Liver (tissue), 9 donors: ENCODE results near the gene EXOC7. TPM values are rescaled to one million over a fixed set of nuclear protein-coding genes. Genes with fewer than 3 reads are reported as not detected.

ENCODE experiments used
- DNase-seq: peaks from one replicate; pipeline ENCODE4 v3.0.0-alpha.2; 2017; ENCODE audit warnings: low spot score
- H3K27ac ChIP-seq, 2 donors: one replicate each; pipeline ENCODE4 v1.7.0; 2013; ENCODE audit warnings: inconsistent platforms in 2 of 2, low read length in 2 of 2, control low read depth in 1 of 2, low read depth in 1 of 2, mild to moderate bottlenecking in 1 of 2
- H3K27me3 ChIP-seq, 4 donors: one replicate each; pipeline versions ENCODE4 v1.6.1 to v1.7.0; 2013; ENCODE audit warnings: low read length in 3 of 4, inconsistent platforms in 1 of 4, mild to moderate bottlenecking in 1 of 4, moderate library complexity in 1 of 4; ENCODE audit not compliant: control insufficient read depth in 4 of 4, insufficient read depth in 4 of 4
- H3K36me3 ChIP-seq, 4 donors: one replicate each; pipeline versions ENCODE4 v1.6.1 to v1.7.0; 2013; ENCODE audit warnings: low read length in 3 of 4, mild to moderate bottlenecking in 3 of 4, low read depth in 1 of 4, moderate library complexity in 1 of 4; ENCODE audit not compliant: control insufficient read depth in 4 of 4, insufficient read depth in 3 of 4
- H3K4me1 ChIP-seq, 4 donors: one replicate each; pipeline versions ENCODE4 v1.6.1 to v1.7.0; 2013; ENCODE audit warnings: low read length in 3 of 4, mild to moderate bottlenecking in 3 of 4, moderate library complexity in 1 of 4; ENCODE audit not compliant: control insufficient read depth in 4 of 4, insufficient read depth in 4 of 4
- H3K4me3 ChIP-seq, 3 donors: one replicate each; pipeline versions ENCODE4 v1.6.1 to v1.7.0; 2013; ENCODE audit warnings: low read length in 3 of 3, control low read depth in 1 of 3, low read depth in 1 of 3, mild to moderate bottlenecking in 1 of 3
- H3K9ac ChIP-seq, 2 donors: one replicate each; pipeline ENCODE4 v1.7.0; 2013; ENCODE audit warnings: low read length in 2 of 2, mild to moderate bottlenecking in 2 of 2, moderate library complexity in 2 of 2, control low read depth in 1 of 2, low read depth in 1 of 2
- H3K9me3 ChIP-seq, 4 donors: one replicate each; pipeline versions ENCODE4 v1.6.1 to v1.7.0; 2013; ENCODE audit warnings: low read length in 3 of 4; ENCODE audit not compliant: control insufficient read depth in 4 of 4
- EGR1 ChIP-seq, 2 donors: IDR thresholded peaks; 2 replicates each; pipeline ENCODE4 v1.6.1; 2016 to 2018; ENCODE audit warnings: antibody characterized with exemption in 2 of 2, low read depth in 2 of 2
- FOXA1 ChIP-seq: IDR thresholded peaks from 2 replicates; pipeline ENCODE4 v1.6.1; 2016; ENCODE audit warnings: antibody characterized with exemption
- FOXA2 ChIP-seq: IDR thresholded peaks from 2 replicates; pipeline ENCODE4 v1.6.1; 2016; ENCODE audit warnings: antibody characterized with exemption
- HNF4A ChIP-seq, 2 donors: conservative IDR thresholded peaks; 2 replicates each; pipeline ENCODE4 v1.6.1; 2016; ENCODE audit warnings: antibody characterized with exemption in 2 of 2, mild to moderate bottlenecking in 2 of 2
- HNF4G ChIP-seq: IDR thresholded peaks from 2 replicates; pipeline ENCODE4 v1.6.1; 2016; ENCODE audit warnings: antibody characterized with exemption
- JUND ChIP-seq, 2 donors: IDR thresholded peaks; 2 replicates each; pipeline ENCODE4 v1.6.1; 2016; ENCODE audit warnings: antibody characterized with exemption in 2 of 2
- RAD21 ChIP-seq, 2 donors: IDR thresholded peaks; 2 replicates each; pipeline ENCODE4 v1.6.1; 2016; ENCODE audit warnings: antibody characterized with exemption in 2 of 2, mild to moderate bottlenecking in 2 of 2
- SP1 ChIP-seq: IDR thresholded peaks from 2 replicates; pipeline ENCODE4 v1.6.1; 2018; ENCODE audit warnings: antibody characterized with exemption, mild to moderate bottlenecking
- TAF1 ChIP-seq: conservative IDR thresholded peaks from 2 replicates; pipeline ENCODE4 v1.6.1; 2016; ENCODE audit warnings: antibody characterized with exemption, mild to moderate bottlenecking
- YY1 ChIP-seq: IDR thresholded peaks from 2 replicates; pipeline ENCODE4 v1.6.1; 2016; ENCODE audit warnings: antibody characterized with exemption, mild to moderate bottlenecking
- WGBS: extraction: QIAGEN DNeasy Blood & Tissue Kit; methylation state at CpG from one replicate; pipeline ENCODE4 v1.1.7; 2013; 5-methylcytosine and 5-hydroxymethylcytosine counted together
- polyA plus RNA-seq, 2 donors: library from polyadenylated mRNA; stranded (reverse) in 1 of 2; unstranded in 1 of 2; fragments of 200-250 nt in 1 of 2; fragments of >200 nt in 1 of 2; fragmentation: Nextera tagmentation in 1 of 2; extraction: Ambion mirVana in 1 of 2; gene quantifications; one replicate each; pipeline versions ENCODE4 v1.2.1 to v1.2.3, GENCODE V29; 2013 to 2015
- total RNA-seq, 2 donors: library from RNA; depleted of rRNA; stranded (reverse); fragments of >200 nt; gene quantifications; one replicate each; pipeline ENCODE4 v1.2.3, GENCODE V29; 2014
- TF ChIP-seq, protein P1 (sequence below): IDR thresholded peaks from 2 replicates; pipeline ENCODE4 v1.6.1; 2016; ENCODE audit warnings: antibody characterized with exemption
- TF ChIP-seq, protein P2 (sequence below): fragments of 150-350 bp; IDR thresholded peaks from 2 replicates; pipeline ENCODE4 v1.5.1; 2017; ENCODE audit warnings: improper control_type of control experiment, low read depth, low read length; ENCODE audit not compliant: missing input control
- TF ChIP-seq, protein P3 (sequence below): IDR thresholded peaks from 2 replicates; pipeline ENCODE4 v1.6.1; 2016; ENCODE audit warnings: antibody characterized with exemption
- TF ChIP-seq, protein P4 (sequence below): IDR thresholded peaks from 2 replicates; pipeline ENCODE4 v1.6.1; 2016; ENCODE audit warnings: antibody characterized with exemption, mild to moderate bottlenecking
- donor health status: healthy.
- donor health status: healthy.
- donor health status: healthy.
- donor health status: healthy.
- donor health status: healthy.

EXOC7 gene
- total and polyA plus RNA-seq, 4 donors = 28.0 to 64.8 (median 38.2) TPM

DNA sequence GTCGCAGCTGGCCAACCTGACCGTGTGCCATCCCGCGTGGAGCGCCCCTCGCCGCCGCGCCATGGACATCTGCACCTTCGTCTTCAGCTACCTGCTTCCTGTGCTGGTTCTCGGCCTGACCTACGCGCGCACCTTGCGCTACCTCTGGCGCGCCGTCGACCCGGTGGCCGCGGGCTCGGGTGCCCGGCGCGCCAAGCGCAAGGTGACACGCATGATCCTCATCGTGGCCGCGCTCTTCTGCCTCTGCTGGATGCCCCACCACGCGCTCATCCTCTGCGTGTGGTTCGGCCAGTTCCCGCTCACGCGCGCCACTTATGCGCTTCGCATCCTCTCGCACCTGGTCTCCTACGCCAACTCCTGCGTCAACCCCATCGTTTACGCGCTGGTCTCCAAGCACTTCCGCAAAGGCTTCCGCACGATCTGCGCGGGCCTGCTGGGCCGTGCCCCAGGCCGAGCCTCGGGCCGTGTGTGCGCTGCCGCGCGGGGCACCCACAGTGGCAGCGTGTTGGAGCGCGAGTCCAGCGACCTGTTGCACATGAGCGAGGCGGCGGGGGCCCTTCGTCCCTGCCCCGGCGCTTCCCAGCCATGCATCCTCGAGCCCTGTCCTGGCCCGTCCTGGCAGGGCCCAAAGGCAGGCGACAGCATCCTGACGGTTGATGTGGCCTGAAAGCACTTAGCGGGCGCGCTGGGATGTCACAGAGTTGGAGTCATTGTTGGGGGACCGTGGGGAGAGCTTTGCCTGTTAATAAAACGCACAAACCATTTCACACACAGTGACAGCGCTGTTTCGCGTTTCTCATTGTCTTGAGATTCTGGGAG is 26.6 kb downstream of the EXOC7 start:
- DNase-seq = no peak
- H3K27ac ChIP-seq = no peak overlapping the region
- peaks cover 8 to 37% (median 12%) of the 10 kb centered on the region in 4 donors for H3K4me1 ChIP-seq
- TF ChIP-seq YY1 (no peak), TAF1 (no peak), HNF4G (no peak), FOXA2 (no peak), SP1 (no peak), JUND (IDR thresholded peaks at IDR 0.05) (no peak), EGR1 (IDR thresholded peaks at IDR 0.05; ENCODE audit: low read depth in 2 of 2) (no peak), FOXA1 (no peak)
- TF ChIP-seq, protein P1, sequence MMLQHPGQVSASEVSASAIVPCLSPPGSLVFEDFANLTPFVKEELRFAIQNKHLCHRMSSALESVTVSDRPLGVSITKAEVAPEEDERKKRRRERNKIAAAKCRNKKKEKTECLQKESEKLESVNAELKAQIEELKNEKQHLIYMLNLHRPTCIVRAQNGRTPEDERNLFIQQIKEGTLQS = no peak
- TF ChIP-seq, protein P2, sequence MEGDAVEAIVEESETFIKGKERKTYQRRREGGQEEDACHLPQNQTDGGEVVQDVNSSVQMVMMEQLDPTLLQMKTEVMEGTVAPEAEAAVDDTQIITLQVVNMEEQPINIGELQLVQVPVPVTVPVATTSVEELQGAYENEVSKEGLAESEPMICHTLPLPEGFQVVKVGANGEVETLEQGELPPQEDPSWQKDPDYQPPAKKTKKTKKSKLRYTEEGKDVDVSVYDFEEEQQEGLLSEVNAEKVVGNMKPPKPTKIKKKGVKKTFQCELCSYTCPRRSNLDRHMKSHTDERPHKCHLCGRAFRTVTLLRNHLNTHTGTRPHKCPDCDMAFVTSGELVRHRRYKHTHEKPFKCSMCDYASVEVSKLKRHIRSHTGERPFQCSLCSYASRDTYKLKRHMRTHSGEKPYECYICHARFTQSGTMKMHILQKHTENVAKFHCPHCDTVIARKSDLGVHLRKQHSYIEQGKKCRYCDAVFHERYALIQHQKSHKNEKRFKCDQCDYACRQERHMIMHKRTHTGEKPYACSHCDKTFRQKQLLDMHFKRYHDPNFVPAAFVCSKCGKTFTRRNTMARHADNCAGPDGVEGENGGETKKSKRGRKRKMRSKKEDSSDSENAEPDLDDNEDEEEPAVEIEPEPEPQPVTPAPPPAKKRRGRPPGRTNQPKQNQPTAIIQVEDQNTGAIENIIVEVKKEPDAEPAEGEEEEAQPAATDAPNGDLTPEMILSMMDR = no peak
- TF ChIP-seq, protein P3, sequence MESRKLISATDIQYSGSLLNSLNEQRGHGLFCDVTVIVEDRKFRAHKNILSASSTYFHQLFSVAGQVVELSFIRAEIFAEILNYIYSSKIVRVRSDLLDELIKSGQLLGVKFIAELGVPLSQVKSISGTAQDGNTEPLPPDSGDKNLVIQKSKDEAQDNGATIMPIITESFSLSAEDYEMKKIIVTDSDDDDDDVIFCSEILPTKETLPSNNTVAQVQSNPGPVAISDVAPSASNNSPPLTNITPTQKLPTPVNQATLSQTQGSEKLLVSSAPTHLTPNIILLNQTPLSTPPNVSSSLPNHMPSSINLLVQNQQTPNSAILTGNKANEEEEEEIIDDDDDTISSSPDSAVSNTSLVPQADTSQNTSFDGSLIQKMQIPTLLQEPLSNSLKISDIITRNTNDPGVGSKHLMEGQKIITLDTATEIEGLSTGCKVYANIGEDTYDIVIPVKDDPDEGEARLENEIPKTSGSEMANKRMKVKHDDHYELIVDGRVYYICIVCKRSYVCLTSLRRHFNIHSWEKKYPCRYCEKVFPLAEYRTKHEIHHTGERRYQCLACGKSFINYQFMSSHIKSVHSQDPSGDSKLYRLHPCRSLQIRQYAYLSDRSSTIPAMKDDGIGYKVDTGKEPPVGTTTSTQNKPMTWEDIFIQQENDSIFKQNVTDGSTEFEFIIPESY = no peak
- no peaks in the 10 kb centered on the region for H3K36me3 ChIP-seq
- H3K9ac ChIP-seq = no peak overlapping the region
- H3K9me3 ChIP-seq = no peaks in the 10 kb centered on the region
- WGBS = 8% methylated on average over 82 of the region's 82 CpGs
- peaks cover 0 to 20% (median 9%) of the 10 kb centered on the region in 4 donors for H3K27me3 ChIP-seq
- H3K4me3 ChIP-seq = no peak overlapping the region

DNA sequence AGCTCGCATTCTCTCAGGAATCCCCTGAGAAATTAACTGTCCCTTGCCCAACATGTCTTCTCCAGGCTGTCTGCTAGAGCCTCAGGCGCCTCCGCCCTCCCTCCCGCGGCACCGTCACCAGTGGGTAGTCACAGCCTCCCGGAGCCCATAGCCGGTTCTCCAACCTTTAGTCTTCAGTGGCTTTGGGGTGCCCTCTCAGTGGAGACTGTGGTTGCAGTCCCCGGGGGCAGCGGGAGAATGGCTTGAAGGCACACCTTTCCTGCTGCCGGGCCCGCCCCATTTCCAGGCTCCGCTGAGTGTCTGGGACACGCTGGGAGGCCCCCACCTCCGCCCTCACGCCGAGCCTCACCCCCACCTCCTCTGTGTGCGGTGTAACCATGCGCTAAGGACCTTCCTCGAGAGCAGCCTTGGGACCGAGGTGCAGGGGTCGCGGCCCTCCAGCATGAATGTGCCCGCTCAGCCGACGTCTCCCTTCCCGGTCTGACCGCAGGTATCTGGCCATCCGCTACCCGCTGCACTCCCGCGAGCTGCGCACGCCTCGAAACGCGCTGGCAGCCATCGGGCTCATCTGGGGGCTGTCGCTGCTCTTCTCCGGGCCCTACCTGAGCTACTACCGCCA is 27.3 kb downstream of the EXOC7 start:
- Histone ChIP-seq H3K27ac (no peak overlapping the region), H3K4me3 (no peak overlapping the region), H3K9ac (no peak overlapping the region), H3K36me3 (no peaks in the 10 kb centered on the region), H3K27me3 (peaks cover 0 to 20% (median 9%) of the 10 kb centered on the region in 4 donors), H3K9me3 (no peaks in the 10 kb centered on the region), H3K4me1 (peaks cover 10 to 42% (median 16%) of the 10 kb centered on the region in 4 donors)
- TF ChIP-seq SP1 (no peak), HNF4A (conservative IDR thresholded peaks at IDR 0.05) (no peak), RAD21 (IDR thresholded peaks at IDR 0.05) (no peak)
- TF ChIP-seq, protein P4, sequence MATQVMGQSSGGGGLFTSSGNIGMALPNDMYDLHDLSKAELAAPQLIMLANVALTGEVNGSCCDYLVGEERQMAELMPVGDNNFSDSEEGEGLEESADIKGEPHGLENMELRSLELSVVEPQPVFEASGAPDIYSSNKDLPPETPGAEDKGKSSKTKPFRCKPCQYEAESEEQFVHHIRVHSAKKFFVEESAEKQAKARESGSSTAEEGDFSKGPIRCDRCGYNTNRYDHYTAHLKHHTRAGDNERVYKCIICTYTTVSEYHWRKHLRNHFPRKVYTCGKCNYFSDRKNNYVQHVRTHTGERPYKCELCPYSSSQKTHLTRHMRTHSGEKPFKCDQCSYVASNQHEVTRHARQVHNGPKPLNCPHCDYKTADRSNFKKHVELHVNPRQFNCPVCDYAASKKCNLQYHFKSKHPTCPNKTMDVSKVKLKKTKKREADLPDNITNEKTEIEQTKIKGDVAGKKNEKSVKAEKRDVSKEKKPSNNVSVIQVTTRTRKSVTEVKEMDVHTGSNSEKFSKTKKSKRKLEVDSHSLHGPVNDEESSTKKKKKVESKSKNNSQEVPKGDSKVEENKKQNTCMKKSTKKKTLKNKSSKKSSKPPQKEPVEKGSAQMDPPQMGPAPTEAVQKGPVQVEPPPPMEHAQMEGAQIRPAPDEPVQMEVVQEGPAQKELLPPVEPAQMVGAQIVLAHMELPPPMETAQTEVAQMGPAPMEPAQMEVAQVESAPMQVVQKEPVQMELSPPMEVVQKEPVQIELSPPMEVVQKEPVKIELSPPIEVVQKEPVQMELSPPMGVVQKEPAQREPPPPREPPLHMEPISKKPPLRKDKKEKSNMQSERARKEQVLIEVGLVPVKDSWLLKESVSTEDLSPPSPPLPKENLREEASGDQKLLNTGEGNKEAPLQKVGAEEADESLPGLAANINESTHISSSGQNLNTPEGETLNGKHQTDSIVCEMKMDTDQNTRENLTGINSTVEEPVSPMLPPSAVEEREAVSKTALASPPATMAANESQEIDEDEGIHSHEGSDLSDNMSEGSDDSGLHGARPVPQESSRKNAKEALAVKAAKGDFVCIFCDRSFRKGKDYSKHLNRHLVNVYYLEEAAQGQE = no peak
- TF ChIP-seq, protein P2 = no peak
- WGBS = 7% methylated on average over 41 of the region's 41 CpGs
- DNase-seq = no peak
